GM12878 (cell line): ENCODE measurements around the gene SIX5. TPM values are rescaled to one million over a fixed set of nuclear protein-coding genes. Genes with fewer than 3 reads are reported as not detected.
A peak's percentile ranks its signal among the peaks of the same experiment; 100 is the strongest.

Source experiments
- ATF7 ChIP-seq: fragments of 450-650 bp; IDR thresholded peaks from 2 replicates; pipeline ENCODE4 v1.6.1; 2016; ENCODE audit warnings: low read depth, mild to moderate bottlenecking
- BACH1 ChIP-seq: fragments of 450-650 bp; IDR thresholded peaks from 2 replicates; pipeline ENCODE4 v1.6.1; 2017; ENCODE audit warnings: mild to moderate bottlenecking, borderline replicate concordance
- DPF2 ChIP-seq: fragments of 450-650 bp; IDR thresholded peaks from 2 replicates; pipeline ENCODE4 v1.6.1; 2017; ENCODE audit warnings: mild to moderate bottlenecking
- E2F4 ChIP-seq: IDR thresholded peaks from 2 replicates; pipeline ENCODE4 v1.6.1; 2012; ENCODE audit warnings: low read depth, low read length, improper control_type of control experiment
- EED ChIP-seq: sonication (generic); IDR thresholded peaks from 2 replicates; pipeline ENCODE4 v1.6.1; 2016; ENCODE audit warnings: antibody characterized with exemption, low read depth
- ESRRA ChIP-seq: IDR thresholded peaks from 2 replicates; pipeline ENCODE4 v1.6.1; 2012; ENCODE audit warnings: mild to moderate bottlenecking, low read length, improper control_type of control experiment
- EZH2 ChIP-seq: IDR thresholded peaks from 2 replicates; pipeline ENCODE4 v1.6.1; 2012; ENCODE audit warnings: low read depth, mild to moderate bottlenecking, control low read depth, inconsistent platforms, low read length, borderline replicate concordance; ENCODE audit not compliant: control insufficient read depth
- HDGF ChIP-seq: fragments of 450-650 bp; IDR thresholded peaks from 2 replicates; pipeline ENCODE4 v1.6.1; 2016; ENCODE audit warnings: antibody characterized with exemption
- HSF1 ChIP-seq: fragments of 150-350 bp; IDR thresholded peaks from 2 replicates; pipeline ENCODE4 v1.6.1; 2014; ENCODE audit warnings: mild to moderate bottlenecking, low read depth, low read length
- JUND ChIP-seq: IDR thresholded peaks from 2 replicates; pipeline ENCODE4 v1.6.1; 2012; ENCODE audit warnings: low read depth, mild to moderate bottlenecking, low read length, improper control_type of control experiment, moderate library complexity
- KDM1A ChIP-seq: fragments of 200-600 bp; sonication (generic); IDR thresholded peaks from 2 replicates; pipeline ENCODE4 v1.6.1; 2016; ENCODE audit warnings: borderline replicate concordance
- MAX ChIP-seq: IDR thresholded peaks from 2 replicates; pipeline ENCODE4 v1.6.1; 2012; ENCODE audit warnings: low read depth, low read length, improper control_type of control experiment
- NFIC ChIP-seq: IDR thresholded peaks from 2 replicates; pipeline ENCODE4 v1.6.1; 2012; ENCODE audit warnings: low read depth, mild to moderate bottlenecking, inconsistent platforms, low read length, moderate library complexity
- NFYB ChIP-seq: IDR thresholded peaks from 2 replicates; pipeline ENCODE4 v1.6.1; 2011; ENCODE audit warnings: low read depth, mild to moderate bottlenecking, low read length, improper control_type of control experiment, moderate library complexity; ENCODE audit not compliant: insufficient read depth
- NRF1 ChIP-seq: conservative IDR thresholded peaks from 2 replicates; pipeline ENCODE4 v1.6.1; 2011; ENCODE audit warnings: mild to moderate bottlenecking, low read depth, low read length, improper control_type of control experiment
- POLR2AphosphoS2 ChIP-seq: IDR thresholded peaks from 2 replicates; pipeline ENCODE4 v1.6.1; 2011; ENCODE audit warnings: low read depth, mild to moderate bottlenecking, low read length, improper control_type of control experiment, moderate library complexity
- RAD51 ChIP-seq: fragments of 450-650 bp; IDR thresholded peaks from 2 replicates; pipeline ENCODE4 v1.6.1; 2016; ENCODE audit warnings: moderate library complexity, mild to moderate bottlenecking, inconsistent platforms
- RCOR1 ChIP-seq: conservative IDR thresholded peaks from 2 replicates; pipeline ENCODE4 v1.6.1; 2012; ENCODE audit warnings: low read depth, low read length, improper control_type of control experiment
- SP1 ChIP-seq: IDR thresholded peaks from one replicate; pipeline ENCODE4 v1.6.1; 2011; ENCODE audit warnings: low read depth, low read length
- TARDBP ChIP-seq: IDR thresholded peaks from 2 replicates; pipeline ENCODE4 v1.6.1; 2016; ENCODE audit warnings: borderline replicate concordance
- polyA plus RNA-seq, 11 experiments: library from polyadenylated mRNA; depleted of rRNA in 4 of 11; unstranded in 6 of 11; stranded (reverse) in 5 of 11; fragments of >200 nt; fragmentation: Nextera tagmentation in 4 of 11; fragmentation: Illumina TruSeq in 1 of 11; extraction: Ambion mirVana in 4 of 11; extraction: Trizol in 1 of 11; gene quantifications; 1 replicate in 1 of 11; 2 replicates in 10 of 11; pipeline versions ENCODE4 v1.2.1 to v1.2.3, GENCODE V29; 2011 to 2016; ENCODE audit warnings: inconsistent platforms in 2 of 11, missing spikeins in 2 of 11, low read depth in 1 of 11
- total RNA-seq, 4 experiments: library from RNA; depleted of rRNA in 3 of 4; stranded (reverse); fragments of >200 nt in 3 of 4; fragmentation: Illumina TruSeq in 1 of 4; extraction: Trizol in 1 of 4; gene quantifications; 2 replicates each; pipeline versions ENCODE4 v1.2.1 to v1.2.3, GENCODE V29; 2013 to 2021
- TF ChIP-seq, protein P1 (sequence below): fragments of 450-650 bp; IDR thresholded peaks from 2 replicates; pipeline ENCODE4 v1.6.1; 2017; ENCODE audit warnings: mild to moderate bottlenecking, low read depth, inconsistent platforms; ENCODE audit not compliant: poor library complexity, severe bottlenecking
- TF ChIP-seq, protein P2 (sequence below): fragments of 450-650 bp; formaldehyde crosslinking; IDR thresholded peaks from 2 replicates; pipeline ENCODE4 v1.5.0; 2022; ENCODE audit warnings: mild to moderate bottlenecking, missing genetic modification characterization

SIX5 gene
- total and polyA plus RNA-seq, 10 of the 15 experiments (the other 5 are each of a cell fraction or from before 2014, with no cell fraction given), result 1.9 to 10.5 (median 3.0) TPM; not detected in 2

GRCh38 chr19:45770192-45771101 lies 1.4 kb upstream of the SIX5 start (continued):
- TF ChIP-seq, protein P1, sequence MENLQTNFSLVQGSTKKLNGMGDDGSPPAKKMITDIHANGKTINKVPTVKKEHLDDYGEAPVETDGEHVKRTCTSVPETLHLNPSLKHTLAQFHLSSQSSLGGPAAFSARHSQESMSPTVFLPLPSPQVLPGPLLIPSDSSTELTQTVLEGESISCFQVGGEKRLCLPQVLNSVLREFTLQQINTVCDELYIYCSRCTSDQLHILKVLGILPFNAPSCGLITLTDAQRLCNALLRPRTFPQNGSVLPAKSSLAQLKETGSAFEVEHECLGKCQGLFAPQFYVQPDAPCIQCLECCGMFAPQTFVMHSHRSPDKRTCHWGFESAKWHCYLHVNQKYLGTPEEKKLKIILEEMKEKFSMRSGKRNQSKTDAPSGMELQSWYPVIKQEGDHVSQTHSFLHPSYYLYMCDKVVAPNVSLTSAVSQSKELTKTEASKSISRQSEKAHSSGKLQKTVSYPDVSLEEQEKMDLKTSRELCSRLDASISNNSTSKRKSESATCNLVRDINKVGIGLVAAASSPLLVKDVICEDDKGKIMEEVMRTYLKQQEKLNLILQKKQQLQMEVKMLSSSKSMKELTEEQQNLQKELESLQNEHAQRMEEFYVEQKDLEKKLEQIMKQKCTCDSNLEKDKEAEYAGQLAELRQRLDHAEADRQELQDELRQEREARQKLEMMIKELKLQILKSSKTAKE, result no peak
- TF ChIP-seq RAD51, result no peak
- TF ChIP-seq ATF7, result no peak
- TF ChIP-seq, protein P2, sequence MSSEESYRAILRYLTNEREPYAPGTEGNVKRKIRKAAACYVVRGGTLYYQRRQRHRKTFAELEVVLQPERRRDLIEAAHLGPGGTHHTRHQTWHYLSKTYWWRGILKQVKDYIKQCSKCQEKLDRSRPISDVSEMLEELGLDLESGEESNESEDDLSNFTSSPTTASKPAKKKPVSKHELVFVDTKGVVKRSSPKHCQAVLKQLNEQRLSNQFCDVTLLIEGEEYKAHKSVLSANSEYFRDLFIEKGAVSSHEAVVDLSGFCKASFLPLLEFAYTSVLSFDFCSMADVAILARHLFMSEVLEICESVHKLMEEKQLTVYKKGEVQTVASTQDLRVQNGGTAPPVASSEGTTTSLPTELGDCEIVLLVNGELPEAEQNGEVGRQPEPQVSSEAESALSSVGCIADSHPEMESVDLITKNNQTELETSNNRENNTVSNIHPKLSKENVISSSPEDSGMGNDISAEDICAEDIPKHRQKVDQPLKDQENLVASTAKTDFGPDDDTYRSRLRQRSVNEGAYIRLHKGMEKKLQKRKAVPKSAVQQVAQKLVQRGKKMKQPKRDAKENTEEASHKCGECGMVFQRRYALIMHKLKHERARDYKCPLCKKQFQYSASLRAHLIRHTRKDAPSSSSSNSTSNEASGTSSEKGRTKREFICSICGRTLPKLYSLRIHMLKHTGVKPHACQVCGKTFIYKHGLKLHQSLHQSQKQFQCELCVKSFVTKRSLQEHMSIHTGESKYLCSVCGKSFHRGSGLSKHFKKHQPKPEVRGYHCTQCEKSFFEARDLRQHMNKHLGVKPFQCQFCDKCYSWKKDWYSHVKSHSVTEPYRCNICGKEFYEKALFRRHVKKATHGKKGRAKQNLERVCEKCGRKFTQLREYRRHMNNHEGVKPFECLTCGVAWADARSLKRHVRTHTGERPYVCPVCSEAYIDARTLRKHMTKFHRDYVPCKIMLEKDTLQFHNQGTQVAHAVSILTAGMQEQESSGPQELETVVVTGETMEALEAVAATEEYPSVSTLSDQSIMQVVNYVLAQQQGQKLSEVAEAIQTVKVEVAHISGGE (CRISPR knock-in tag), result no peak
- peak; percentile 83 for TF ChIP-seq SP1
- no peak for TF ChIP-seq E2F4
- TF ChIP-seq NRF1, result no peak
- peak; percentile 95 for TF ChIP-seq NFYB
- no peak for TF ChIP-seq EED
- peak; percentile 17; the same call in 1 of the 2 replicates for TF ChIP-seq MAX
- TF ChIP-seq HSF1, result no peak
- TF ChIP-seq KDM1A, result no peak
- no peak for TF ChIP-seq TARDBP
- no peak for TF ChIP-seq EZH2
- TF ChIP-seq BACH1, result no peak; the same call in 1 of the 2 replicates
- no peak for TF ChIP-seq POLR2AphosphoS2
- TF ChIP-seq RCOR1, result no peak
- TF ChIP-seq JUND, result no peak
- peak; percentile 74; the same call in 1 of the 2 replicates for TF ChIP-seq HDGF
- TF ChIP-seq DPF2, result 0 out of 2 replicates have a peak, but pooled peaks have one; percentile 43
- no peak for TF ChIP-seq NFIC
- TF ChIP-seq ESRRA, result no peak
